Liver (tissue), 3 donors: Measurements from ENCODE around the gene GPHN.

Experiments used
- ATF3 ChIP-seq: IDR thresholded peaks from 2 replicates; pipeline ENCODE4 v1.6.1; 2016; ENCODE audit warnings: antibody characterized with exemption
- CTCF ChIP-seq: fragments of 150-350 bp; IDR thresholded peaks from 2 replicates; pipeline ENCODE4 v1.5.1; 2017; ENCODE audit warnings: improper control_type of control experiment, low read depth, low read length; ENCODE audit not compliant: missing input control
- EGR1 ChIP-seq, 2 donors: IDR thresholded peaks; 2 replicates each; pipeline ENCODE4 v1.6.1; 2016 to 2018; ENCODE audit warnings: antibody characterized with exemption in 2 of 2, low read depth in 2 of 2
- JUND ChIP-seq, 2 donors: IDR thresholded peaks; 2 replicates each; pipeline ENCODE4 v1.6.1; 2016; ENCODE audit warnings: antibody characterized with exemption in 2 of 2
- MAX ChIP-seq: IDR thresholded peaks from 2 replicates; pipeline ENCODE4 v1.6.1; 2016; ENCODE audit warnings: antibody characterized with exemption
- RAD21 ChIP-seq, 2 donors: IDR thresholded peaks; 2 replicates each; pipeline ENCODE4 v1.6.1; 2016; ENCODE audit warnings: antibody characterized with exemption in 2 of 2, mild to moderate bottlenecking in 2 of 2
- REST ChIP-seq: IDR thresholded peaks from 2 replicates; pipeline ENCODE4 v1.6.1; 2016; ENCODE audit warnings: antibody characterized with exemption, mild to moderate bottlenecking
- TAF1 ChIP-seq: conservative IDR thresholded peaks from 2 replicates; pipeline ENCODE4 v1.6.1; 2016; ENCODE audit warnings: antibody characterized with exemption, mild to moderate bottlenecking
- YY1 ChIP-seq: IDR thresholded peaks from 2 replicates; pipeline ENCODE4 v1.6.1; 2016; ENCODE audit warnings: antibody characterized with exemption, mild to moderate bottlenecking
- ZBTB33 ChIP-seq: IDR thresholded peaks from 2 replicates; pipeline ENCODE4 v1.6.1; 2016; ENCODE audit warnings: antibody characterized with exemption
- donor health status: healthy.
- donor health status: healthy.

GRCh38 chr14:66530526-66530925 lies 22.6 kb downstream of the GPHN start:
- TF ChIP-seq CTCF (no peak), ATF3 (no peak), REST (no peak), EGR1 (IDR thresholded peaks at IDR 0.05; ENCODE audit: low read depth in 2 of 2) (no peak), TAF1 (no peak), JUND (IDR thresholded peaks at IDR 0.05) (no peak), YY1 (no peak), RAD21 (IDR thresholded peaks at IDR 0.05) (no peak), ZBTB33 (no peak), MAX (no peak)
